Activated CD8-positive, alpha-beta T cell treated with anti-CD3 and anti-CD28 coated beads, Interleukin-2, amount 10 ng/mL, durations not matched to agents 7 days and 5 days (primary cell): ENCODE data around the gene B4GALT3. TPM values are rescaled to one million over a fixed set of nuclear protein-coding genes. Genes with fewer than 3 reads are reported as not detected.

Experiments used
- ATAC-seq: fragments of 150-1000 bp; cut with Tn5 transposase; one replicate; pipeline ENCODE4 v1.10.0; 2021; ENCODE audit warnings: moderate library complexity
- CTCF ChIA-PET: fragments of 350-600 bp; sonication (Branson Sonifier 250); formaldehyde crosslinking; loops from one replicate; lab custom pipeline; 2021; ENCODE audit warnings: antibody characterized with exemption; lab: Charles Lee
- POLR2A ChIA-PET: fragments of 350-600 bp; sonication (Branson Sonifier 250); formaldehyde crosslinking; loops from one replicate; lab custom pipeline; 2021; ENCODE audit warnings: antibody characterized with exemption; lab: Charles Lee
- DNase-seq: peaks from one replicate; pipeline ENCODE4 v3.0.0-alpha.2; 2020
- H3K27ac Mint-ChIP-seq: one replicate; pipeline ENCODE4 v1.8.0; 2021; ENCODE audit warnings: mild to moderate bottlenecking, mixed read lengths
- H3K27me3 Mint-ChIP-seq: one replicate; pipeline ENCODE4 v1.8.0; 2021; ENCODE audit warnings: low read depth, mixed read lengths
- H3K36me3 Mint-ChIP-seq: one replicate; pipeline ENCODE4 v1.8.0; 2021; ENCODE audit warnings: low read depth, mixed read lengths
- H3K4me1 Mint-ChIP-seq: one replicate; pipeline ENCODE4 v1.8.0; 2021; ENCODE audit warnings: low read depth, mixed read lengths
- H3K4me3 Mint-ChIP-seq: one replicate; pipeline ENCODE4 v1.8.0; 2021; ENCODE audit warnings: mild to moderate bottlenecking, mixed read lengths
- H3K9me3 Mint-ChIP-seq: one replicate; pipeline ENCODE4 v1.8.0; 2022; ENCODE audit warnings: mixed read lengths; ENCODE audit not compliant: insufficient read depth
- total RNA-seq, 2 experiments: library from RNA; stranded (reverse); gene quantifications; one replicate each; pipeline ENCODE4 v1.2.3, GENCODE V29; 2021

B4GALT3 gene
- total RNA-seq, 2 experiments from 2014 or later: 34.2 to 37.0 TPM

- H3K4me1 Mint-ChIP-seq: peaks cover 78% of the 10 kb centered on the region
- H3K4me3 Mint-ChIP-seq: peak within 1 kb of the TSS; percentile 93
- ChIA-PET POLR2A (interaction anchor here (0.5 to 3.7 kb wide), 29 partner anchors 9 to 936 kb away, joined by 3 to 38 read pairs (median 5); partner anchors contain the start of genes APOA2, ARHGAP30, B4GALT3 and DEDD), CTCF (interaction anchor here (0.6 to 18.1 kb wide), 13 partner anchors 8 to 187 kb away, joined by 3 to 331 read pairs (median 8); partner anchors contain the start of genes APOA2, B4GALT3, FCER1G and PPOX)
- H3K9me3 Mint-ChIP-seq: no peaks in the 10 kb centered on the region
- H3K36me3 Mint-ChIP-seq: peaks cover 41% of the 10 kb centered on the region
- no peaks in the 10 kb centered on the region for H3K27me3 Mint-ChIP-seq
- H3K27ac Mint-ChIP-seq: peak within 1 kb of the TSS; percentile 95
- ATAC-seq: peak; percentile 99
- DNase-seq: peak; percentile 99
Measured at GRCh38 chr1:161201836-161202712, 24.8 kb upstream of the B4GALT3 start, which contains the start of gene NDUFS2. Gene NDUFS2 (plus strand): TSS chr1:161202367. CDS start chr1:161202386, 19 bp downstream.

- no peak for ATAC-seq
- Mint-ChIP-seq H3K27ac (peak overlapping the region; percentile 95), H3K27me3 (no peaks in the 10 kb centered on the region), H3K36me3 (peaks cover 33% of the 10 kb centered on the region), H3K4me3 (peak overlapping the region; percentile 93), H3K4me1 (peaks cover 78% of the 10 kb centered on the region), H3K9me3 (no peaks in the 10 kb centered on the region)
- ChIA-PET CTCF (interaction anchor here (0.7 to 18.1 kb wide), 12 partner anchors 9 to 188 kb away, joined by 3 to 331 read pairs (median 8); partner anchors contain the start of genes APOA2, B4GALT3, FCER1G and PPOX), POLR2A (interaction anchor here (0.5 to 3.7 kb wide), 28 partner anchors 9 to 935 kb away, joined by 3 to 38 read pairs (median 4); partner anchors contain the start of genes APOA2, ARHGAP30, B4GALT3 and DEDD)
- DNase-seq: no peak
Measured at GRCh38 chr1:161200992-161201835, 23.9 kb upstream of the B4GALT3 start.

GRCh38 chr1:161200421-161200991 is 23.2 kb upstream of the B4GALT3 start:
- peaks cover 27% of the 10 kb centered on the region for H3K36me3 Mint-ChIP-seq
- ATAC-seq: no peak
- CTCF ChIA-PET: interaction anchor here (1.0 to 18.1 kb wide), 7 partner anchors 9 to 182 kb away, joined by 3 to 331 read pairs (median 9); partner anchors contain the start of genes APOA2, FCER1G, PPOX and TOMM40L

GRCh38 chr1:161199506-161200139 is 22.3 kb upstream of the B4GALT3 start:
- no peak for ATAC-seq
- H3K36me3 Mint-ChIP-seq: peaks cover 21% of the 10 kb centered on the region
- no peaks in the 10 kb centered on the region for H3K9me3 Mint-ChIP-seq
- POLR2A ChIA-PET: interaction anchor here (0.5 to 1.9 kb wide), 2 partner anchors 14 to 33 kb away, joined by 3 to 9 read pairs; partner anchors contain the start of gene PPOX
- CTCF ChIA-PET: interaction anchor here (1.4 to 18.1 kb wide), 4 partner anchors 23 to 92 kb away, joined by 3 to 331 read pairs (median 6); partner anchors contain the start of genes APOA2, FCER1G, PPOX and TOMM40L
- H3K27me3 Mint-ChIP-seq: no peaks in the 10 kb centered on the region
- H3K4me3 Mint-ChIP-seq: no peak overlapping the region
- peak overlapping the region; percentile 95 for H3K27ac Mint-ChIP-seq
- no peak for DNase-seq
- H3K4me1 Mint-ChIP-seq: peaks cover 82% of the 10 kb centered on the region

More at GRCh38 chr1:161200421-161200991, 23.2 kb upstream of the B4GALT3 start:
- no peaks in the 10 kb centered on the region for H3K9me3 Mint-ChIP-seq
- H3K27ac Mint-ChIP-seq: peak overlapping the region; percentile 95
- no peaks in the 10 kb centered on the region for H3K27me3 Mint-ChIP-seq
- POLR2A ChIA-PET: interaction anchor here (0.5 to 3.7 kb wide), 7 partner anchors 11 to 47 kb away, joined by 3 to 31 read pairs (median 3); partner anchors contain the start of genes TOMM40L and UFC1
- H3K4me1 Mint-ChIP-seq: peaks cover 79% of the 10 kb centered on the region
- peak overlapping the region; percentile 45 for H3K4me3 Mint-ChIP-seq
- DNase-seq: peak; percentile 46

- POLR2A ChIA-PET: interaction anchor here (1.5 to 1.9 kb wide), 2 partner anchors 14 to 33 kb away, joined by 8 to 9 read pairs; partner anchors contain the start of gene PPOX
- Mint-ChIP-seq H3K27ac (peak within 1 kb of the TSS; percentile 95), H3K36me3 (peaks cover 15% of the 10 kb centered on the region), H3K4me1 (peaks cover 79% of the 10 kb centered on the region), H3K4me3 (no peak within 1 kb of the TSS), H3K9me3 (no peaks in the 10 kb centered on the region), H3K27me3 (no peaks in the 10 kb centered on the region)
- no peak for ATAC-seq
- DNase-seq: no peak
- CTCF ChIA-PET: interaction anchor here (1.4 to 18.1 kb wide), 4 partner anchors 17 to 92 kb away, joined by 3 to 331 read pairs (median 10); partner anchors contain the start of genes APOA2, FCER1G, PPOX and TOMM40L
Measured at GRCh38 chr1:161198897-161199431, 21.7 kb upstream of the B4GALT3 start, which contains the start of gene ADAMTS4. Gene ADAMTS4 (minus strand): TSS chr1:161199054. CDS start chr1:161198627, 427 bp downstream.

GRCh38 chr1:161198194-161198896 is 21.0 kb upstream of the B4GALT3 start:
- Mint-ChIP-seq H3K4me3 (no peak overlapping the region), H3K27me3 (no peaks in the 10 kb centered on the region), H3K36me3 (peaks cover 9% of the 10 kb centered on the region), H3K27ac (peak overlapping the region; percentile 17), H3K9me3 (no peaks in the 10 kb centered on the region), H3K4me1 (peaks cover 73% of the 10 kb centered on the region)
- POLR2A ChIA-PET: interaction anchor here (0.6 to 1.9 kb wide), 4 partner anchors 13 to 191 kb away, joined by 3 to 9 read pairs (median 6); partner anchors contain the start of gene PPOX
- ATAC-seq (no peak), DNase-seq (no peak)
- CTCF ChIA-PET: interaction anchor here (1.4 to 18.1 kb wide), 4 partner anchors 16 to 93 kb away, joined by 3 to 331 read pairs (median 10); partner anchors contain the start of genes APOA2, FCER1G, PPOX and TOMM40L

GRCh38 chr1:161197560-161198193 is 20.4 kb upstream of the B4GALT3 start:
- ChIA-PET CTCF (interaction anchor here (1.7 to 18.1 kb wide), 3 partner anchors 16 to 93 kb away, joined by 5 to 331 read pairs (median 15); partner anchors contain the start of genes APOA2, FCER1G and TOMM40L), POLR2A (interaction anchor here (0.7 to 1.5 kb wide), 2 partner anchors 12 to 192 kb away, joined by 4 to 8 read pairs; no protein-coding TSS in a partner anchor)
- H3K27me3 Mint-ChIP-seq: no peaks in the 10 kb centered on the region
- no peak for DNase-seq
- no peak overlapping the region for H3K4me3 Mint-ChIP-seq
- H3K4me1 Mint-ChIP-seq: peaks cover 74% of the 10 kb centered on the region
- ATAC-seq: no peak
- H3K27ac Mint-ChIP-seq: peak overlapping the region; percentile 67
- no peaks in the 10 kb centered on the region for H3K9me3 Mint-ChIP-seq
- H3K36me3 Mint-ChIP-seq: peaks cover 5% of the 10 kb centered on the region

- POLR2A ChIA-PET: no interaction called here
- Mint-ChIP-seq H3K4me3 (no peak overlapping the region), H3K36me3 (no peaks in the 10 kb centered on the region), H3K27ac (peak overlapping the region; percentile 67), H3K4me1 (peaks cover 76% of the 10 kb centered on the region), H3K9me3 (no peaks in the 10 kb centered on the region), H3K27me3 (no peaks in the 10 kb centered on the region)
- ATAC-seq (no peak), DNase-seq (no peak)
- CTCF ChIA-PET: interaction anchor here (2.3 to 18.1 kb wide), 2 partner anchors 15 to 26 kb away, joined by 15 to 331 read pairs; partner anchors contain the start of genes APOA2, FCER1G and TOMM40L
Measured at GRCh38 chr1:161196521-161197451, 19.5 kb upstream of the B4GALT3 start.
